GM12878 (cell line): ENCODE data around the gene FAM110A. TPM values are rescaled to one million over a fixed set of nuclear protein-coding genes. Genes with fewer than 3 reads are reported as not detected.

Source experiments
- ATAC-seq: fragments of 200-7000 bp; cut with Tn5 transposase; 3 replicates; pipeline ENCODE4 v1.9.1; 2020; ENCODE audit warnings: mild to moderate bottlenecking, moderate library complexity
- BruUV-seq: library from RNA; stranded (reverse); fragments of 400-500 nt; replicated peaks from 2 replicates; lab custom pipeline; 2021; lab: Mats Ljungman, UMichigan
- CTCF ChIA-PET: fragments of 300-600 bp; sonication (Branson Sonifier 250); formaldehyde crosslinking; extraction: SDS; loops from one replicate; lab custom pipeline; 2021; ENCODE audit warnings: inconsistent platforms; lab: Yijun Ruan, JAX
- POLR2A ChIA-PET: fragments of 350-600 bp; formaldehyde crosslinking; extraction: SDS; loops from one replicate; lab custom pipeline; 2021; ENCODE audit warnings: inconsistent platforms; lab: Charles Lee
- RAD21 ChIA-PET: fragments of 300-600 bp; sonication (Branson Sonifier 250); formaldehyde crosslinking; loops from one replicate; lab custom pipeline; 2023; ENCODE audit warnings: antibody characterized with exemption; ENCODE audit not compliant: unreplicated experiment; lab: Charles Lee
- SMC1A ChIA-PET: fragments of 300-600 bp; sonication (Branson Sonifier 250); formaldehyde crosslinking; loops from one replicate; lab custom pipeline; 2023; ENCODE audit not compliant: unreplicated experiment, uncharacterized antibody; lab: Charles Lee
- DNase-seq: peaks from one replicate; pipeline ENCODE4 v3.0.0-alpha.2; 2011; ENCODE audit warnings: low read depth, low spot score
- FAIRE-seq: peaks from 3 replicates; lab custom pipeline; 2011; peaks lifted over from hg19 to GRCh38; lab: Jason Lieb, UNC
- H2AFZ ChIP-seq: 2 replicates; pipeline ENCODE4 v1.6.0; 2011; ENCODE audit warnings: low read depth, low read length, control low read depth; ENCODE audit not compliant: control insufficient read depth
- H3K27ac ChIP-seq: 2 replicates; pipeline ENCODE4 v1.5.1; 2011; ENCODE audit warnings: control low read depth; ENCODE audit not compliant: control insufficient read depth, insufficient read depth
- H3K27me3 ChIP-seq, 2 experiments: replicated peaks in 1 of 2; 2 replicates each; pipeline versions ENCODE4 v1.6.0 to v1.6.1; 2011; ENCODE audit warnings: low read length in 1 of 2; ENCODE audit not compliant: control insufficient read depth in 2 of 2, insufficient read depth in 2 of 2
- H3K36me3 ChIP-seq, 2 experiments: 2 replicates each; pipeline ENCODE4 v1.5.1; 2011; ENCODE audit warnings: low read length in 1 of 2; ENCODE audit not compliant: control insufficient read depth in 2 of 2, insufficient read depth in 2 of 2
- H3K4me1 ChIP-seq: 2 replicates; pipeline ENCODE4 v1.6.1; 2011; ENCODE audit warnings: mild to moderate bottlenecking, low read length, moderate library complexity, mixed read lengths; ENCODE audit not compliant: control insufficient read depth, insufficient read depth
- H3K4me2 ChIP-seq: 2 replicates; pipeline ENCODE4 v1.6.0; 2011; ENCODE audit warnings: control low read depth; ENCODE audit not compliant: control insufficient read depth, insufficient read depth
- H3K4me3 ChIP-seq: fragments of 200-600 bp; sonication (generic); 2 replicates; pipeline ENCODE4 v1.5.1; 2016
- H3K79me2 ChIP-seq: 2 replicates; pipeline ENCODE4 v1.6.0; 2011; ENCODE audit warnings: low read length; ENCODE audit not compliant: control insufficient read depth, insufficient read depth
- H3K9ac ChIP-seq: 2 replicates; pipeline ENCODE4 v1.8.0; 2011; ENCODE audit warnings: low read length, control low read depth, mixed read lengths; ENCODE audit not compliant: control insufficient read depth, insufficient read depth
- H3K9me3 ChIP-seq: replicated peaks from 3 replicates; pipeline ENCODE4 v1.5.1; 2011; ENCODE audit warnings: mild to moderate bottlenecking, low read length; ENCODE audit not compliant: control insufficient read depth, insufficient read depth
- H4K20me1 ChIP-seq: 2 replicates; pipeline ENCODE4 v1.6.0; 2011; ENCODE audit not compliant: control insufficient read depth, insufficient read depth
- CTCF ChIP-seq, 3 experiments: IDR thresholded peaks in 2 of 3; conservative IDR thresholded peaks in 1 of 3; 2 replicates each; pipeline ENCODE4 v1.5.1; 2011; ENCODE audit warnings: low read depth in 3 of 3, low read length in 3 of 3, mild to moderate bottlenecking in 3 of 3, control low read depth in 2 of 3, moderate library complexity in 2 of 3, inconsistent platforms in 1 of 3, mixed read lengths in 1 of 3; ENCODE audit not compliant: control insufficient read depth in 2 of 3, insufficient read depth in 1 of 3; ENCODE audit errors: extremely low read depth in 1 of 3
- FOS ChIP-seq: IDR thresholded peaks from 3 replicates; pipeline ENCODE4 v1.6.1; 2011; ENCODE audit warnings: borderline replicate concordance; ENCODE audit not compliant: insufficient read length; ENCODE audit errors: extremely low read depth
- HDGF ChIP-seq: fragments of 450-650 bp; IDR thresholded peaks from 2 replicates; pipeline ENCODE4 v1.6.1; 2016; ENCODE audit warnings: antibody characterized with exemption
- IKZF1 ChIP-seq: fragments of 450-650 bp; conservative IDR thresholded peaks from 2 replicates; pipeline ENCODE4 v1.6.1; 2017; ENCODE audit warnings: antibody characterized with exemption, mild to moderate bottlenecking
- JUND ChIP-seq: IDR thresholded peaks from 2 replicates; pipeline ENCODE4 v1.6.1; 2012; ENCODE audit warnings: low read depth, mild to moderate bottlenecking, low read length, improper control_type of control experiment, moderate library complexity
- NR2C1 ChIP-seq: fragments of 450-650 bp; IDR thresholded peaks from 2 replicates; pipeline ENCODE4 v1.6.1; 2017; ENCODE audit warnings: antibody characterized with exemption, mild to moderate bottlenecking, moderate library complexity
- SREBF2 ChIP-seq: IDR thresholded peaks from 2 replicates; pipeline ENCODE4 v1.6.1; 2012; ENCODE audit warnings: mild to moderate bottlenecking, low read length
- TCF12 ChIP-seq: IDR thresholded peaks from 2 replicates; pipeline ENCODE4 v1.6.1; 2011; ENCODE audit warnings: low read depth, mild to moderate bottlenecking, low read length
- whole genome bisulfite sequencing: methylation state at CpG from one replicate; pipeline ENCODE4 v1.1.6; 2016; ENCODE audit warnings: low lambda C conversion rate; ENCODE audit not compliant: insufficient replicate concordance, insufficient coverage; ENCODE audit errors: missing lambda C conversion rate; 5-methylcytosine and 5-hydroxymethylcytosine counted together
- in situ Hi-C: fragments of 300-500 bp; cut with MboI; formaldehyde crosslinking; loops from 9 replicates; pipeline ENCODE4 v1.14.3; 2018; ENCODE audit warnings: mixed read lengths
- intact Hi-C: fragments of 100-400 bp; cut with micrococcal nuclease; formaldehyde crosslinking; loops from one replicate; pipeline ENCODE4 v1.14.2; 2022; ENCODE audit not compliant: unreplicated experiment
- polyA plus RNA-seq, 11 experiments: library from polyadenylated mRNA; depleted of rRNA in 4 of 11; unstranded in 6 of 11; stranded (reverse) in 5 of 11; fragments of >200 nt; fragmentation: Nextera tagmentation in 4 of 11; fragmentation: Illumina TruSeq in 1 of 11; extraction: Ambion mirVana in 4 of 11; extraction: Trizol in 1 of 11; gene quantifications; 1 replicate in 1 of 11; 2 replicates in 10 of 11; pipeline versions ENCODE4 v1.2.1 to v1.2.3, GENCODE V29; 2011 to 2016; ENCODE audit warnings: inconsistent platforms in 2 of 11, missing spikeins in 2 of 11, low read depth in 1 of 11
- total RNA-seq, 4 experiments: library from RNA; depleted of rRNA in 3 of 4; stranded (reverse); fragments of >200 nt in 3 of 4; fragmentation: Illumina TruSeq in 1 of 4; extraction: Trizol in 1 of 4; gene quantifications; 2 replicates each; pipeline versions ENCODE4 v1.2.1 to v1.2.3, GENCODE V29; 2013 to 2021
- TF ChIP-seq, protein P1 (sequence below): IDR thresholded peaks from 2 replicates; pipeline ENCODE4 v1.6.1; 2011; ENCODE audit warnings: low read depth, low read length, improper control_type of control experiment, borderline replicate concordance

Gene FAM110A
- total and polyA plus RNA-seq, 10 of the 15 experiments (the other 5 are each of a cell fraction or from before 2014, with no cell fraction given), result 1.1 to 14.8 (median 7.4) TPM

DNA sequence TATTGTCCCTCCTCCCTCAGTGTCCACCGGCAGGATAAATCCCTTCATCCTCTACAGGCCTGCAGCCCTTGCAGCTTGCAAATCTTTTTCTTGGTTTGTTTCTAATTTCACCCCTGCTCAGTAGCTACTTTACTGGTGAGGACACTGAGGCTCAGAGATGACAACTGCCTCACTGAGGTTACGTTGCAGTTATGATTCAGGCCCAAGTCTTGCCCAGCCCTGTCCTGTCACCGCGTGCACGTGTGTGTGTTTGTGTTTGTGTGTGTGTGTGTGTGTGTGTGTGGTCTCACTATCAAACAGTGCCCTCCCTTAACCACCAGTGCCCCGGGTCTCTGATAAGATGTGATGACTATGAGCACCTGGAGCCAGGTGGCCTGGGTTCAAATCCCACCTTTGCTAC, 21.1 kb downstream of the FAM110A start:
- H3K79me2 ChIP-seq, result no peaks in the 10 kb centered on the region
- no TSS peak for BruUV-seq
- DNase-seq (no peak), FAIRE-seq (no peak), ATAC-seq (no peak)
- no peaks in the 10 kb centered on the region for H3K27me3 ChIP-seq
- POLR2A ChIA-PET, result no interaction called here
- no peaks in the 10 kb centered on the region for H4K20me1 ChIP-seq
- intact Hi-C loops (no loop called here), in situ Hi-C loops (no loop called here)
- H3K36me3 ChIP-seq, result no peaks in the 10 kb centered on the region
- peaks cover 7% of the 10 kb centered on the region for H3K4me1 ChIP-seq
- TF ChIP-seq, protein P1, sequence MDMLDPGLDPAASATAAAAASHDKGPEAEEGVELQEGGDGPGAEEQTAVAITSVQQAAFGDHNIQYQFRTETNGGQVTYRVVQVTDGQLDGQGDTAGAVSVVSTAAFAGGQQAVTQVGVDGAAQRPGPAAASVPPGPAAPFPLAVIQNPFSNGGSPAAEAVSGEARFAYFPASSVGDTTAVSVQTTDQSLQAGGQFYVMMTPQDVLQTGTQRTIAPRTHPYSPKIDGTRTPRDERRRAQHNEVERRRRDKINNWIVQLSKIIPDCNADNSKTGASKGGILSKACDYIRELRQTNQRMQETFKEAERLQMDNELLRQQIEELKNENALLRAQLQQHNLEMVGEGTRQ, result no peak
- TF ChIP-seq SREBF2, result no peak
- no peak for TF ChIP-seq TCF12
- TF ChIP-seq NR2C1, result no peak
- TF ChIP-seq HDGF, result no peak
- no peak for TF ChIP-seq JUND
- TF ChIP-seq IKZF1, result no peak
- no peak for TF ChIP-seq FOS
- TF ChIP-seq CTCF (IDR thresholded peaks at IDR 0.05 in 2 of 3, conservative IDR thresholded peaks at IDR 0.05 in 1 of 3; ENCODE audit: control insufficient read depth in 2 of 3, extremely low read depth in 1 of 3, insufficient read depth in 1 of 3, low read depth in 3 of 3, low read length in 3 of 3), result no peak
- H2AFZ ChIP-seq, result no peak overlapping the region
- 95% methylated on average over 6 of the region's 6 CpGs for WGBS
- RAD21 ChIA-PET, result interaction anchor here (1.3 kb wide), 1 partner anchor 36 kb away, joined by 3 read pairs; no protein-coding TSS in a partner anchor
- H3K4me3 ChIP-seq, result no peak overlapping the region
- no peaks in the 10 kb centered on the region for H3K9me3 ChIP-seq
- SMC1A ChIA-PET, result interaction anchor here (1.2 kb wide), 1 partner anchor 9 kb away, joined by 4 read pairs; no protein-coding TSS in a partner anchor
- no peak overlapping the region for H3K4me2 ChIP-seq
- no peak overlapping the region for H3K27ac ChIP-seq
- CTCF ChIA-PET, result no interaction called here
- no peak overlapping the region for H3K9ac ChIP-seq
